DOHH2 (cell line): ENCODE data around the gene UNC79.

Experiments used
- H3F3A ChIP-seq: fragments of 200-600 bp; sonication (generic), shearing (Covaris generic); 2 replicates; pipeline ENCODE4 v1.6.0; 2016; ENCODE audit warnings: antibody characterized with exemption, mild to moderate bottlenecking; ENCODE audit not compliant: control insufficient read depth, insufficient read depth
- H3K27ac ChIP-seq: fragments of 200-600 bp; sonication (generic); 2 replicates; pipeline ENCODE4 v1.5.1; 2014; ENCODE audit warnings: low read depth, mild to moderate bottlenecking, low read length, moderate library complexity
- H3K27me3 ChIP-seq: fragments of 200-600 bp; sonication (generic); 2 replicates; pipeline ENCODE4 v1.6.1; 2014; ENCODE audit warnings: mild to moderate bottlenecking, low read length, mixed read lengths; ENCODE audit not compliant: control insufficient read depth
- H3K36me3 ChIP-seq: fragments of 200-600 bp; sonication (generic); 2 replicates; pipeline ENCODE4 v1.6.1; 2014; ENCODE audit warnings: mild to moderate bottlenecking, low read length, moderate library complexity, mixed read lengths; ENCODE audit not compliant: control insufficient read depth
- H3K4me1 ChIP-seq: fragments of 200-600 bp; sonication (generic); 2 replicates; pipeline ENCODE4 v1.6.1; 2014; ENCODE audit warnings: mild to moderate bottlenecking, low read length, mixed read lengths; ENCODE audit not compliant: control insufficient read depth
- H3K4me2 ChIP-seq: fragments of 200-600 bp; sonication (generic); 2 replicates; pipeline ENCODE4 v1.6.0; 2014; ENCODE audit warnings: mild to moderate bottlenecking, low read length, moderate library complexity
- H3K4me3 ChIP-seq: fragments of 200-600 bp; sonication (generic); 2 replicates; pipeline ENCODE4 v1.5.1; 2014; ENCODE audit warnings: mild to moderate bottlenecking, low read length, mixed read lengths
- H3K79me2 ChIP-seq: fragments of 200-600 bp; sonication (generic); 2 replicates; pipeline ENCODE4 v1.6.1; 2014; ENCODE audit warnings: mild to moderate bottlenecking, low read length, mixed read lengths; ENCODE audit not compliant: control insufficient read depth
- H3K9me2 ChIP-seq: fragments of 200-600 bp; sonication (generic); replicated peaks from 2 replicates; pipeline ENCODE4 v1.6.1; 2014; ENCODE audit warnings: mild to moderate bottlenecking, low read length, mixed read lengths; ENCODE audit not compliant: control insufficient read depth
- H3K9me3 ChIP-seq: fragments of 200-600 bp; sonication (generic); 2 replicates; pipeline ENCODE4 v1.6.1; 2014; ENCODE audit warnings: antibody characterized with exemption, low read length, mixed read lengths; ENCODE audit not compliant: control insufficient read depth, insufficient read depth
- H4K20me1 ChIP-seq: fragments of 200-600 bp; sonication (generic); 2 replicates; pipeline ENCODE4 v1.6.0; 2014; ENCODE audit warnings: low read depth, mild to moderate bottlenecking, antibody characterized with exemption, low read length, moderate library complexity; ENCODE audit not compliant: control insufficient read depth, insufficient read depth
- CTCF ChIP-seq: fragments of 200-600 bp; sonication (generic); IDR thresholded peaks from one replicate; pipeline ENCODE4 v1.5.1; 2014; ENCODE audit warnings: antibody characterized with exemption, mild to moderate bottlenecking, low read depth, low read length; ENCODE audit not compliant: poor library complexity, severe bottlenecking
- EZH2phosphoT487 ChIP-seq: fragments of 200-600 bp; sonication (generic); IDR thresholded peaks from 2 replicates; pipeline ENCODE4 v1.6.1; 2017; ENCODE audit warnings: borderline replicate concordance, mild to moderate bottlenecking, antibody characterized with exemption, low read length, moderate library complexity, mixed read lengths

Gene UNC79

GRCh38 chr14:93538413-93538812, 107.7 kb downstream of the UNC79 start:
- Histone ChIP-seq H3K9me3 (no peaks in the 10 kb centered on the region), H3K4me2 (no peak overlapping the region), H3F3A (no peaks in the 10 kb centered on the region), H3K9me2 (no peaks in the 10 kb centered on the region), H3K4me1 (peaks cover 10% of the 10 kb centered on the region), H3K27ac (no peak overlapping the region), H3K4me3 (no peak overlapping the region), H3K27me3 (no peaks in the 10 kb centered on the region), H3K36me3 (no peaks in the 10 kb centered on the region), H3K79me2 (no peaks in the 10 kb centered on the region), H4K20me1 (no peaks in the 10 kb centered on the region)
- TF ChIP-seq EZH2phosphoT487 (no peak), CTCF (no peak)

GRCh38 chr14:93540235-93540634, 109.5 kb downstream of the UNC79 start:
- H3K27ac ChIP-seq = no peak overlapping the region
- H3K4me2 ChIP-seq = no peak overlapping the region
- no peaks in the 10 kb centered on the region for H3K4me1 ChIP-seq
- H3K79me2 ChIP-seq = no peaks in the 10 kb centered on the region
- TF ChIP-seq CTCF (no peak), EZH2phosphoT487 (no peak)
- H3K27me3 ChIP-seq = no peaks in the 10 kb centered on the region
- no peaks in the 10 kb centered on the region for H3K36me3 ChIP-seq
- no peaks in the 10 kb centered on the region for H4K20me1 ChIP-seq
- no peaks in the 10 kb centered on the region for H3K9me2 ChIP-seq
- no peaks in the 10 kb centered on the region for H3K9me3 ChIP-seq
- no peak overlapping the region for H3K4me3 ChIP-seq
- no peaks in the 10 kb centered on the region for H3F3A ChIP-seq

- Histone ChIP-seq H3K9me2 (no peaks in the 10 kb centered on the region), H4K20me1 (no peaks in the 10 kb centered on the region), H3F3A (no peaks in the 10 kb centered on the region), H3K4me2 (no peak overlapping the region), H3K36me3 (no peaks in the 10 kb centered on the region), H3K4me3 (no peak overlapping the region), H3K79me2 (no peaks in the 10 kb centered on the region), H3K4me1 (no peaks in the 10 kb centered on the region), H3K9me3 (no peaks in the 10 kb centered on the region), H3K27ac (no peak overlapping the region), H3K27me3 (peaks cover 10% of the 10 kb centered on the region; the same call in 1 of the 2 replicates)
- TF ChIP-seq EZH2phosphoT487 (no peak), CTCF (peak; percentile 37)
Measured at GRCh38 chr14:93543766-93544165, 113.0 kb downstream of the UNC79 start.

GRCh38 chr14:93544212-93544611, 113.5 kb downstream of the UNC79 start:
- H3K4me2 ChIP-seq = no peak overlapping the region
- H3K27me3 ChIP-seq = peaks cover 10% of the 10 kb centered on the region; the same call in 1 of the 2 replicates
- H3K36me3 ChIP-seq = no peaks in the 10 kb centered on the region
- H4K20me1 ChIP-seq = no peaks in the 10 kb centered on the region
- H3K9me3 ChIP-seq = no peaks in the 10 kb centered on the region
- H3K27ac ChIP-seq = no peak overlapping the region
- no peaks in the 10 kb centered on the region for H3K9me2 ChIP-seq
- no peak overlapping the region for H3K4me3 ChIP-seq
- H3F3A ChIP-seq = no peaks in the 10 kb centered on the region
- TF ChIP-seq EZH2phosphoT487 = no peak
- no peak for TF ChIP-seq CTCF
- H3K79me2 ChIP-seq = no peaks in the 10 kb centered on the region
- no peaks in the 10 kb centered on the region for H3K4me1 ChIP-seq
